HG02763 (cell line): ENCODE results near the gene LRP1-AS.
A peak's percentile ranks its signal among the peaks of the same experiment; 100 is the strongest.

Experiments
- ATAC-seq: cut with Tn5 transposase; IDR thresholded peaks from one replicate; pipeline ENCODE4 v1.9.1; 2021; ENCODE audit warnings: mild to moderate bottlenecking, moderate library complexity; ENCODE audit not compliant: unreplicated experiment

The LRP1-AS gene

DNA sequence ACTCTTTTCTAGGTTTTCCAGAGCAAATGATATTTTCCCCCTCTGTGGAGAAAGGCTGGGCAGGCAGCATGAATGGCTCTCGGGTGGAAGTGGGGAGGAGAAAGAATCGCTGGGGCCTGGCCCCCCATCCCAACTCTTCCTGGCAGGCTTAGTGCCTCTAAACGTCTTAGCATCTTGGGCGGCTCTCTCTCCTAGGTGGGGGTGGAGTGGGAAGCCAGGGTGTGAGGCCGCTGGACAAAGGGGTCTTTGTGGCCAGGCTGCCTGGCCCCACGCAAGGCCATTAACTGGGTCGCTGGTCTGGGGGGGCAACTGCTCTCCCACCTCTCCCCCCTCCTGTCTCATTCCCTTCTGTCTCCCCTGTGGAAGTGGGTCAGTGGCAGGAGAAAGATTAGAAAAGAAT lies 4.7 kb downstream of the LRP1-AS start:
- no peak for ATAC-seq

DNA sequence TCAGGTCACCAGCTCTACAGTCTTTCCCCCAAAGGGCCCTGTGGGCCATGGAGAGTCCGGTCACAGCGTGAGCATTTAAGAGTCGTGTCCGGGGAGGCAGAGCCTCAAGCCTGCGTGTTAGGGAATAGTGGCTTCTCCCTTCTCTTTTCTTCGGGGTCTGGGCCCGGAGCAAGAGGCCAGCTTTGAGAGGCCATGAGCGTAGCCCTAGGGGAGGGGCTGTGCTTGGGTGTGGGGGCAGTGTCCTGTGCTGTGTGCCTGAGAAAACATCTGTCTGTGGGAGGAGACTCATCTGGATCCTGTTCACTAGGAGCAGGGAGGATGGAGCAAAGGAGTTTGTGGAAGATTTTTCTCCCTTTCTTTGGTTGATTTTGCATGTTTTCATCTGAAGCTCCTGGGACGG lies 5.3 kb downstream of the LRP1-AS start:
- ATAC-seq, result no peak

DNA sequence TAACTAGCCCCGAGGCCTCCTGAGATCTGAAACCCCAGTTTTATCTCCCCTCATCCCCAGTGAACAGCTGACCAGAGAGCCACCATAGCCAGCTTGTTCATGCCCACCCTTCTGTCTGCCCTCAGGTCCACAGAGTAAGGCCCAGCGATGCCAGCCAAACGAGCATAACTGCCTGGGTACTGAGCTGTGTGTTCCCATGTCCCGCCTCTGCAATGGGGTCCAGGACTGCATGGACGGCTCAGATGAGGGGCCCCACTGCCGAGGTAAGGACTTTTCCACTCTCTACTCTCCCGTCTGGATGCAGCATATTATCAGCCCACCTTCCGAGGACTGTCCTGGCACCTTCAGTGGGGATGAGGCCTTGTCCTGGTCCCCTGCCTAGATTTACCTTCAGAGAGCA lies 6.2 kb downstream of the LRP1-AS start:
- no peak for ATAC-seq

DNA sequence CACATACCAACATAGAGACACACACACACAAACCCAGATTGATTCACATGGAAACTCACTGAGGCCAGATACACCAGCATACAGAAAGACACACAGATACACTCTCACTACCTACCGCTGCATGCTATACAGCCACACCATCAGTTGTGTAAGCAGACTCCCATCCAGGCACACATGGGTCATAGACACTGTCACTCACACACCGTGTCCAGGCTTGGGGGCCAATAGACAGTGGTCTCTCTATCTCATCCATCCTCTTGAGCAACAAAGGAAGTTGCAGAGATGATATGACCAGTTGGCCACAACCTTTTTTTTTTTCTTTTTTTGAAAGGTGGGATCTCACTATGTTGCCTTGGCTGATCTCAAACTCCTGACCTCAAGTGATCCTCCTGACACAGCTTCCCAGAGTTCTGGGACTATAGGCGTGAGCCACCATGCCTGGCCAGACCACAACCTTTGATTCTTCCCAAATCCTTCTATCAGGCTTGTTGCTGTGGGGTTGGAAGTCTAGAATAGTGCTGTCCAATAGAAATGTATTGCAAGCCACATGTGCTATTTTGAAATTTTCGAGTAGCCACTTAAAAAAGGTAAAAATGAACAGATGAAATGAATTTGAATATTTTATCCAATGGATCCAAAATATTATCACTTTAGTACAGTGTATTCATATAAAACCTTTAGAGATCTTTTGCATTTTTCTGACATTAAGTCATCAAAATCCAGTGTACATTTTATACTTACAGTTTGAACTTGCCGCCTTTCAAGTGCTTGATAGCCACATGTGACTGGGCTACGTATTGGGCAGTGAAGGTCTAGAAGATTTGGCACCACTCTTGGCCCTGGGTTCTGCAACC lies 7.4 kb downstream of the LRP1-AS start:
- ATAC-seq, result no peak

DNA sequence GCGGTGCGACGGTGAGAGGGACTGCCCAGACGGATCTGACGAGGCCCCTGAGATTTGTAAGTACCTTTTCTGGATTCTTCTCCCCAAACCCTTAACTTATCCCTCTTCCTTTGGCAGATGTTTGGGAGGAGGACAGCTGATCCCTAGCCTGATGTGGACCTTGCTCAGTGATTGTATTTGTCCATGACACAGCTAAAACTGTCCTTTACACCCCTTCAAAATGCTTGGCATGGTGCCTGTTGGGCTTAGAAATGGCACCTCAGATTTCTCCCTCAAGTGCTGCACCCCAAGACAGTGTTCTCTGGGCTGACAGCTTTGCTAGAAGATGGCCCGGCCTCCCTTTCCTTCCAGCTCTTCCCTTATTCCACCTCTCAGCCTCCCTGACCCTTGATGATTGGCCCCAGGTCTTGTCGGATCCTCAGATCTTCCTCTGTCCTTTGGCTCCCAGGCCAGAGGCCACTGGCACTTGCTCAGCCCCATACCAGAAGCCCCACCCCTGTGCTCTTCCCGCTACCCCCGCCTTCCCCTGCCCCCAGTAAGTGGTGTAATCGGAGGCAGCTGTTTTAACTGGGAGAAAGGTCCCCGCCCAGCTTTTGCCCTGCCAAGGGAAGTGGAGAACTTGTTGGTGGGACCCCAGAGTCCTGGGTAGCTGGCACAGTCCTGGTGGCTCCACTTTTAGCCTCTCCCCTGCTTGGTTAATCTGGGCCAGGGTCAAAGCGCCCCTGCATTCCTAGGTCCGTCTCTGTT lies 8.7 kb downstream of the LRP1-AS start:
- ATAC-seq, result no peak

DNA sequence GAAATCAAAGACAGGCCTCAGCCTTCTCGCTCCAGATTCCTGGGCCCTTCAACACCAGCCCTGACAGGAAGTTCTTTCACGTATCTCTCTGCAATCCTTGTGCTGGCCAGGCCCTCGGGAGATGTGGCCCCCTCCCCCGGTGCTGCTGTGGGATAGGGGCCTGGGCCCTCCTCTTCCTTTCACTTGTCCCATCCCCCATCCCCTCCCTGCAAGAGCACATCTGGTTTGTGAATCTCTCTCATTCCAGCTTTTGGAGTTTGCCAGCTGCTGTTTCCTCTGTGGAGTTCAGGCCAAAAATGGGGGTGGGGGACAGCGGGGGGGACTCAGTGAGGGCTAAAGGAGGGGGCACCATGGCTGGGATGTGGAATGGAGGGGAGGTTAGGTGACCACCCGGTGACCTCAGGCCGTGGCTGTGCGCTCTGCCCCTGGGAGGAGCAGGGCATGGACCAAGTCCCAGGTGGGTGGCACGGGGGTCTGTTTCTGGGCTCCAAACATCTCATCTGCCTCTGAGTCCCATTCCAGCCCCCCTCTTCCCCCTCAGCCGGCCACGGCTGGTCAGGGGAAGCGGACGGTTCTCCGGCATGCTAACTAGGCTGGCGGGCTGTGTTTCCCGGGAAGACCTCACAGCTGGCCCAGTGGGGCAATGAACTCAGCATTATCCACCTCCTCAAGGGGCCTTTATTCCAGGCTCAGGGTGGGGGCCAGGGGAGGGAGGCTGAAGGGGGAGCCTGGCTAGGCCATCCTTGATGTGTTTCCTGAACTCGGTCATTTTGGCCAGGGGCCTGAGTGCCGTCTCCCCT lies 11.7 kb downstream of the LRP1-AS start:
- ATAC-seq, result no peak

DNA sequence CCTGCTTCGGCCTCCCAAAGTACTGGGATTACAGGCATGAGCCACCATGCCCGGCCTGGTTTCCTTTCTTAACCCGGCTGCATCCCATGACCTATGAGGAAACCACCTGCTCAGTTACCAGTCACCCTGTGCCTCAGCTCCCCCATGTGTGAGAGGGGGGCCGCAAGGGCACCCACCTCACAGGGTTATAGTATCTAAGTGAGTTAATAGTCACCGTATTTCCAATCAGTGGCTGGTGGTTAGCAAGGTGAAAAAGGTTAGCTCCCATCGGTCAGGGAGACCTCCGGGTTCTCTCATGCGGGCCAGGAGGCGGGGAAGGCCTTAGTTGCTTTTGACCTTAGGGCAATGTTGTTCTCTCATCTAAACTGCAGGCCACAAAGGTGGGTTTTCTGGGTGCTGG lies 12.5 kb downstream of the LRP1-AS start:
- ATAC-seq, result no peak

DNA sequence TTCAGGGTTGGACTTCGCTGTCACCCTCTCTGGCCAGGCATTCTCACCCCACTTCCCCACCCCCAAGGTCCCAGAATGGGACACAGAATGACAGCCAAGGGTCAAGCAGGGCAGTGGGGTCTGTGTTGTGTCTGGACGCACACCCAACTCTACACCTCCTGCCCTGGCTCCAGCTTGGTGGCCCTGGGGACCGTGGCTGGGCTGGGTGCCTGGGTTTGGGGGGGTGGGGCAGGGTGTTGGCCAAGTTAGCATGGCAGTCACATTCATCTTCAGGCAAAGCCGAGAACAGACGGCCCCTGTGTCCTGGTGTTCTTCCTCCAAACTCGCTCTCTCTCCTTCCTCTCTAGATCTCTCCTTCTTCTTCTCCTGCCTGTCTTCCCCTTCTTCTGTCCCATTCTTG lies 13.5 kb downstream of the LRP1-AS start:
- ATAC-seq, result no peak

DNA sequence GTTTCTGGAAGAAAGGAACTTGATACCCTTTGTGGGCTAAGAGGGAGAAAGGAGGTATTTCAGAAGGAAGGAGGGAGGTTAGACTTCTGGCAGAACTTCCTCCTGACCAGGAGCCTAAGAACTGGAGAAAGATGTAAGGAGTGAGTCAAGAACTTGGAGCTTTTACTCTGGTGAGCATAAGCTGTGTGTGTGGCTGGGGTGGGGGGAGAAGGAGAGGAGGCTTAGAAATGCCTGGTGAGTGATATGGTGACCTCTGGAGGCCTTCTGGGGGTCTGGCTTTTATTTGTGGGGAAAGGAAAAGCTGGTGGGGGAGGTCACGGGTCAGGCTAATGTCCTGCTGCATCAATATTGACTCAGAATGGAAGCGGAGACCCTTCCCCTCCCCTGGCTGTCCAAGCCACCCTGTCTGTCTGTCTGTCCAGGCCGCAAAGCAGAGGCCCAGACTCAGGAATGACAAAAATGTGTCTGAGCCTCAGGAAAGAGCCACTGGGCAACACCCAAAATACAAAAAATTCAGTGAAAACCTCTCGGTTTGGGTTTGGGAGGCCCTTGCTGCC lies 14.3 kb downstream of the LRP1-AS start:
- ATAC-seq, result no peak

DNA sequence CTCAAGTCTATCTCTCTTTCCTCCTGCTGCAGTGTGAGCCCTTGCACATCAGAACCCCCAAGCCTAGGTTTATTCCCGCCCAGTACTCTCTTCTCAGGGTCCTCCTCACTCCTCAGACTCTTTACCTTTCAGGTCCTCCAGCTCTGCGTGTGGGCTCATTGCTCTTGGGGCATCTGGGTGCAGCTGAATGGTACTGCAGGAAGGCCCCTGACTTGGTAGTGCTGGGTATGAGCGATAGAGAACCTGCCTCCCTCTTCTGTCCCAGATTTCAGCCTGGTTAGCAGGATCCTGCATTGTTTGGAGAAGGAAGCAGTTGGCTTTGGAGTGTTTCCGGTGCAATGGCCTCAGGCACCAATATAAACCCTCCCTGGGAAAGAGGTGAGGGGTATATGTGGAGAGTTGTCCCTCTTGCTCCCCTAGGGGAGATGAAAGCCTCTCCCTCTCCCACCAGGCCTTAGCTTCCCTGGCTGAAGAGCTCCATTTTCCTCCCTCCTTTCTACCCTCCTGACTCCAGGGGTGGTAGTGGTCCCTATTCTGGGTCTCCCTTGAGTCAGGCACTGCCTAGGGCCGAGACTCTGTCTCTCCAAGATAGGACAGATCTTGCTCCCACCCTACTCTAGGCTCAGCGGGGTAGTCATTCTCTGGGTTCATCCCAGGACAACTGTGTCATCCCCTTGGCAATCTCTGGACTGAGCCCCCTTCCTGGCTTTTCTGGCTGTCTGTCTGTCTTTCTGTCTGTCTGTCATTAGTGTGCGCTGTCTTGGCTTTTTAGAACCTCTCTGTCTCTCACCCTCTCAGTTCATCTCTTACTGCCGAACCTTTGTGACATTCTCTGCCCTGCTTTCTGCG lies 15.3 kb downstream of the LRP1-AS start:
- no peak for ATAC-seq

DNA sequence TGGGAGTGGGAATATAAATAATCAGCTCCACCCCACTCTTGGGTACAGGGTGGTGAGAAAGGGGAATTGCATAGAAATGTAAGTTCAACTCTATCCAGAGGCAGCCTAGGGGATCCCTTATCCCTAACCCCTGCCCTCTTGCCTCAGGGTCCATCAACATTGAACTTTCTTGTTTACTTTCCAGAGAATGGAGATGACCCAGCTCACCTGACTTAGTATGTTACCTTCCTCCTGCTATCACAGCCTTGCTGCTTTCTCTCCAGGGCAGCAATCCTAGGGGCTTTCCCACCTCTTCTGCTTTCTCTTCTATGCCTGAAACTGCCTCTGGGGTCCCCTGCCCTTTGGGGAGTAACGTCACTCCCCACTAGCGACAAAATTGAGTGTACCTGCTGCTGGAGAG lies 16.5 kb downstream of the LRP1-AS start:
- ATAC-seq, result no peak

DNA sequence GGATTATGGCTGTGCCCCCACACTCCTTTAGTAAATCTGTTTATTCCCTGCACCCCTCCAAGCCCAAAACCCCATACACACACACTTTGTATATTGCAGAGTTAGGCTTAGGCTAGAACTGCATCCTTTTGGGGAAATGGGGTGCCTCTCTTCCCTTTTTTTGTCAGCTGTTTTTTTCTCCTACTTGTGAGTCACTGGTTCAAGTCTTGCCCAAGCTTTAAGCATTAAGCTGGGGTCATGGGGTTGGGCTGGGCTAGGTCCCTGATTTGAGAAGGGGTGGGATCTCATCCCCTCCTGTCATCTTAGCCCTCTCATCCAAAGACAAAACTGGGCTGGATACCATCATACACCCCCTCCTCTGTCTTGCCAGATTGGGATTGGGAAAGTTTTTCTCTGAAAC lies 17.5 kb downstream of the LRP1-AS start:
- no peak for ATAC-seq

DNA sequence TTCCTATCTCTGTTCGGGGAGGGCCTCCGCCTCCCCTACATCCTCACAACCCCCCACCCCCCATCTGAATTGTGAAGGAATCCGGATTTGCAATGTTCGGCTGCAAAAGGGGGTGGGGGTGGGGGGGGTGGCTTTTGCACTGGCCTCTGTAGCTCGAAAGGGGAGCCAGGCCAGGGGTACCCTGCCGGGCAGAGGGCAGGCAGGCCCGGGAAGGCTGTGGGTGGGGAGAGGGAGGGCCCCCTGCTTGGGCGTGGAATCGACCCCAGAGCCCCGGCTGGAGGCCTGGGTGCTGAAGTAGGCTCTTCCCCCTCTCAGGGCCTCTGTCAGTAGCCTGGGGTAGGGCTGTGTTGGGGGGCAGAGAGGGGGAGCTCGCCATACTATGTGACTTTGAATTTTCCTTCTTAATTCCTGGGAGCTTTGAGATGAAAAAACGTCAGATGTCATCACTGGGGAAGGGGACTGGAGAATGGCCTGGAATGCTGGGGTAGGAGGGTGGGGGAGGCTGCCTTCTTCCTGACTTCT lies 18.0 kb downstream of the LRP1-AS start:
- no peak for ATAC-seq

DNA sequence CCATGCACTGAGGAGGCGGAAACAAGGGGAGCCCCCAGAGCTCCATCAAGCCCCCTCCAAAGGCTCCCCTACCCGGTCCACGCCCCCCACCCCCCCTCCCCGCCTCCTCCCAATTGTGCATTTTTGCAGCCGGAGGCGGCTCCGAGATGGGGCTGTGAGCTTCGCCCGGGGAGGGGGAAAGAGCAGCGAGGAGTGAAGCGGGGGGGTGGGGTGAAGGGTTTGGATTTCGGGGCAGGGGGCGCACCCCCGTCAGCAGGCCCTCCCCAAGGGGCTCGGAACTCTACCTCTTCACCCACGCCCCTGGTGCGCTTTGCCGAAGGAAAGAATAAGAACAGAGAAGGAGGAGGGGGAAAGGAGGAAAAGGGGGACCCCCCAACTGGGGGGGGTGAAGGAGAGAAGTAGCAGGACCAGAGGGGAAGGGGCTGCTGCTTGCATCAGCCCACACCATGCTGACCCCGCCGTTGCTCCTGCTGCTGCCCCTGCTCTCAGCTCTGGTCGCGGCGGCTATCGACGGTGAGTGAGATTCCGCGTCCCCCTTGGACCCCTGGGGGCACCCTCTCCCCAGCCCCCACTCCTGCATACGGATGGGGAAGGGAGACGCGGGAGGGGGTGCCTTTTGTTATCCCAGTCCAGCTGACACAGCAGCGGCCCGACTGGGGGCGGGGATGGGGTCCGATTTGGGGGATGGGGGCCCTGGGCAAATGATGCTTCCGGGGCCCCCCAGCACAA lies 18.7 kb downstream of the LRP1-AS start:
- no peak for ATAC-seq

DNA sequence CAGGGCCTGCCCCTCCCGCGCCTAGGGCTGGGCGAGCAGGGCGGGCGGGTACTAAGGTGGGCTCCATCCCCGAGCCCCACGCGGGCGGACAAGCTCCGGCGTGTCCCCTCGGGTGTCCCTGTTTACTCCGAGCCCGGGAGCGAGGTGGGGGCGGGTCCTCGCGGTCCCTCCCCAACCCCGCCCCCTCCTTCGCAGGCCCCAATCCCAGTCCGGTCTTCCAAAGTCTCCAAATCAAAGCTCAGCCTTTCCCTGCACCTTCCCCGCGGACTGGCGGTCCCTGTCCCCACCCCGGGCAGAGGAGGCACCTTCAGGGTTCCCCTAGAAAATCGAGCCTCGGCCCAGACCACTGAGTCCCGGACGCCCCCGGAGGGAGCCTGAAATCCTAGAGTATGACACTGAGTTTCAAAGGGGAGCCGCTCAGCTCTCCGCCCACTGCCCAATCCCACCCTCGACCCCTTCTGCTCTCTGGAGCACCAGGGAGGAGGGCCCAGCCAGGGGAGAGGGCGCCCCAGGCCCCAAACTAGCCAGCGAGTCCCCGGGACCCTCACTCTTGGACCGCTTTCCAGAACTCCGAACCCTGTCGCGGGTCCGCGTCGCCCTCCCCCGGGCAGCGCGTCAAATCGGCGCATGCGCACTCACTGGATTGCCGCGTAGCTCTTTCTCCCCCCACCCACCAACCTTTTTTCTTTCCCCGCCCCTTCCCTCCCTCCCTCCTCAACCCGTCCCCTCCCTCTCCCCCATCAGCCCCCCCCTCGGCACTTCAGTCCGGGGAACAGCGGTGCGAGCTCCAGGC lies 19.5 kb downstream of the LRP1-AS start, which contains the start of gene LRP1:
TSS of gene LRP1 (plus strand) at position 758 of the 793 bp plus-strand sequence. CDS start 482 bp downstream, outside the sequence.
- peak; percentile 63 for ATAC-seq

DNA sequence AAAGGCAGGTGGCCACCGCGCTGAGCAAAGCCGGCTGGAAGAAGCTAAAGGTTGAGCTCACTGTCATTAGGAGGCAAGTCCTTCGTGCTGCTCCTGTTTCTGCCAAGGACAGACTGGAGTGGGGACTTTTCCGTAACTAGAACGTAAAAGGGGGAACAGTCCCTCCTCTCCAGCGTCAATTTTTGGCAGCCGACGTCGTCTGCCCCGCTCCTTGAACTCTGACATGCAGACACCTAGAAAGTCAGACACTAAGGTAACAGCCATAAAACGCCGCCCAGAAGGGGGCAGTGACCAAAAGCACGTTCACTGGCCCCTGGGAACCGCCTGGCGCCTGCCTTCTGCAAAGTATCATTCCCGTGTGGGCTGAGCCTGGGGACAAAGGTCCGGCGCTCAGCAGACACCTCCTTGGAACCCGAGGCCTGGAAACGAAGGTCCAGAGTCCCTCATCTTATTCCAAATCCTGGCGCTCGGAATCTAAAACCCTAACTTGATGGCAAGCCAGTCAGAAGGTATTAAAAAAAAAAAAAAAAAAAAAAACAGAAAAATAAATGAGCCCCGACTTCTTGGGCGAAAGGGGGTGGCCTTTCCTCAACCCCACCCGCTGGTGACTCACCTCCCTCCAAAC lies 20.2 kb downstream of the LRP1-AS start:
- ATAC-seq, result no peak

DNA sequence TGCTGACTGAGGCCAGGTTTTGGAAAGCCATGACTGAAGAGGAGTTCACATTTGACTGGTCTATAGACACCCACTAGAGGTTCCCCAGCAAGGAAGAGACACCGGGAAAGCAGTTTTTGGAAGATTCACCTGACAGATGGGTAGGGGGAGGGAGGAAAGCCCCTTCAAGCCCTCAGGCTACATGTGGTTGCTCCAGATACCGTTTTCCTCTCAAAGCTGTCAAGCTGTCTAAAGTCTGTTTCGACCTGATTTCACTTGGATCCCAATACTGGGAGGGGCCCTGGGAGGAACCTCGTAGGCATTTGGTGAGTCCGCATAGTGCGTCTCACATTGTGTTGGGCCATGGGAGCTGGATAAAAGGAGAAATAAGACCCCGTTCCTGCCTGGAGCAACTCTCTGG lies 20.9 kb downstream of the LRP1-AS start:
- no peak for ATAC-seq

DNA sequence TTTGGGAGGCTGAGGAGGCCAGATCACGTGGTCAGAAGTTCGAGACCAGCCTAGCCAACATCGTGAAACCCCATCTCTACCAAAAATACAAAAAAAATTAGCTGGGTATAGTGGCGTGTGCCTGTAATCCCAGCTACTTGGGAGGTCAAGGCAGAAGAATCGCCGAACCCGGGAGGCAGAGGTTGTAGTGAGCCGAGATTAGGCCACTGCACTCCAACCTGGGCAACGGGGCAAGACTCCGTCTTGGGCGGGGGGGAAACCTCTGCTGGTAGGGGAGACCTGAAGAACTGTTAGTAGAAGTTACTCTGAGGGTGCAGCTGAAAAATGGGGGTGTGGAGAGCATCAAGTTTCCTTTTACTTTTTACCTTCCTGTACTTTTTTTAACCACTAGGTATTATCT lies 21.4 kb downstream of the LRP1-AS start:
- no peak for ATAC-seq
